ENCODE results near the gene ANXA1. TPM values are rescaled to one million over a fixed set of nuclear protein-coding genes. Genes with fewer than 3 reads are reported as not detected.

ANXA1 gene
- total and polyA plus RNA-seq, 2 donors (not counting 3 experiments of a cell fraction or from before 2014, with no cell fraction given) = 403 to 525 TPM

GRCh38 chr9:73133022-73133651 is 18.5 kb upstream of the ANXA1 start:
- H3K9ac ChIP-seq (replicated peaks; ENCODE audit: extremely low read depth, insufficient read depth, low read length) = peak overlapping the region; percentile 98
- H3K36me3 ChIP-seq (ENCODE audit: control insufficient read depth in 2 of 2, extremely low read depth in 1 of 2, insufficient read depth in 2 of 2, low read length in 2 of 2) = no peaks in the 10 kb centered on the region
- no peaks in the 10 kb centered on the region for H3K9me3 ChIP-seq (replicated peaks; ENCODE audit: control insufficient read depth, insufficient read depth, low read length)
- ChIA-PET CTCF (interaction anchor here (0.9 to 2.9 kb wide), 6 partner anchors 11 to 276 kb away, joined by 4 to 15 read pairs (median 7); no protein-coding TSS in a partner anchor), POLR2A (no interaction called here)
- H3K27me3 ChIP-seq (ENCODE audit: control insufficient read depth in 2 of 2, insufficient read depth in 2 of 2, low read length in 2 of 2) = no peaks in the 10 kb centered on the region
- H3K4me3 ChIP-seq (replicated peaks in 1 of 3; ENCODE audit: insufficient read depth in 1 of 3, low read depth in 1 of 3, low read length in 3 of 3) = peak overlapping the region in 2 of 3 experiments; percentile 84 to 92
- FAIRE-seq = no peak
- H3K79me2 ChIP-seq (ENCODE audit: control insufficient read depth, insufficient read depth, low read length) = no peaks in the 10 kb centered on the region
- TF ChIP-seq FOS (IDR thresholded peaks at IDR 0.05; ENCODE audit: borderline replicate concordance, insufficient read depth, low read length) (peak; percentile 21), POLR2A (IDR thresholded peaks at IDR 0.05; ENCODE audit: low read depth, low read length) (no peak), POLR2AphosphoS5 (IDR thresholded peaks at IDR 0.05; ENCODE audit: insufficient read depth, low read depth, low read length) (no peak)
- H3K9me1 ChIP-seq (replicated peaks; ENCODE audit: control insufficient read depth, extremely low read depth, insufficient read depth, low read length) = no peaks in the 10 kb centered on the region
- BruUV-seq (replicated peaks) = no TSS peak
- H4K20me1 ChIP-seq (replicated peaks; ENCODE audit: control insufficient read depth, extremely low read depth, insufficient read depth, low read length) = no peaks in the 10 kb centered on the region
- H3K4me1 ChIP-seq (ENCODE audit: control insufficient read depth, extremely low read depth, insufficient read depth, low read length) = peaks cover 27% of the 10 kb centered on the region
- intact Hi-C loops (cut with micrococcal nuclease) = loop anchor here (2.0 kb wide), 1 partner anchor 58 kb away; no protein-coding TSS in a partner anchor
- DNase-seq (ENCODE audit: low read depth, low spot score) = peak; percentile 52
- dilution Hi-C loops (cut with MboI; ENCODE audit: extremely low pct_ligation_motif_present, low sequenced_read_pairs) = no loop called here
- H3K4me2 ChIP-seq (ENCODE audit: insufficient read depth, low read length) = peak overlapping the region; percentile 93
- H2AFZ ChIP-seq (ENCODE audit: low read depth, low read length) = no peak overlapping the region
- peak overlapping the region; percentile 95 for H3K27ac ChIP-seq (ENCODE audit: insufficient read depth, low read depth, low read length)

- no TSS peak for BruUV-seq (replicated peaks)
- ChIA-PET CTCF (interaction anchor here (1.2 to 2.9 kb wide), 6 partner anchors 11 to 277 kb away, joined by 4 to 15 read pairs (median 8); no protein-coding TSS in a partner anchor), POLR2A (no interaction called here)
- Histone ChIP-seq H3K9ac (replicated peaks; ENCODE audit: extremely low read depth, insufficient read depth, low read length) (no peak overlapping the region), H3K9me1 (replicated peaks; ENCODE audit: control insufficient read depth, extremely low read depth, insufficient read depth, low read length) (no peaks in the 10 kb centered on the region), H3K9me3 (replicated peaks; ENCODE audit: control insufficient read depth, insufficient read depth, low read length) (no peaks in the 10 kb centered on the region), H3K4me1 (ENCODE audit: control insufficient read depth, extremely low read depth, insufficient read depth, low read length) (peaks cover 27% of the 10 kb centered on the region), H3K79me2 (ENCODE audit: control insufficient read depth, insufficient read depth, low read length) (no peaks in the 10 kb centered on the region), H3K36me3 (ENCODE audit: control insufficient read depth in 2 of 2, extremely low read depth in 1 of 2, insufficient read depth in 2 of 2, low read length in 2 of 2) (no peaks in the 10 kb centered on the region), H3K27ac (ENCODE audit: insufficient read depth, low read depth, low read length) (peak overlapping the region; percentile 13), H2AFZ (ENCODE audit: low read depth, low read length) (no peak overlapping the region), H3K4me3 (replicated peaks in 1 of 3; ENCODE audit: insufficient read depth in 1 of 3, low read depth in 1 of 3, low read length in 3 of 3) (no peak overlapping the region), H3K27me3 (ENCODE audit: control insufficient read depth in 2 of 2, insufficient read depth in 2 of 2, low read length in 2 of 2) (no peaks in the 10 kb centered on the region), H4K20me1 (replicated peaks; ENCODE audit: control insufficient read depth, extremely low read depth, insufficient read depth, low read length) (no peaks in the 10 kb centered on the region), H3K4me2 (ENCODE audit: insufficient read depth, low read length) (no peak overlapping the region)
- dilution Hi-C loops (cut with MboI; ENCODE audit: extremely low pct_ligation_motif_present, low sequenced_read_pairs) (no loop called here), intact Hi-C loops (cut with micrococcal nuclease) (loop anchor here (2.0 kb wide), 1 partner anchor 59 kb away; no protein-coding TSS in a partner anchor)
- FAIRE-seq = no peak
- TF ChIP-seq JUN (IDR thresholded peaks at IDR 0.05; ENCODE audit: borderline replicate concordance, insufficient read depth, insufficient read length, low read depth) (no peak), EZH2 (IDR thresholded peaks at IDR 0.05; ENCODE audit: borderline replicate concordance, low read depth, low read length, severe bottlenecking) (no peak), POLR2A (IDR thresholded peaks at IDR 0.05; ENCODE audit: low read depth, low read length) (no peak), CTCF (IDR thresholded peaks at IDR 0.05; ENCODE audit: extremely low read depth in 1 of 2, insufficient read depth in 1 of 2, low read depth in 1 of 2, low read length in 2 of 2) (no peak), MAX (IDR thresholded peaks at IDR 0.05; ENCODE audit: insufficient read depth, insufficient read length) (no peak), POLR2AphosphoS5 (IDR thresholded peaks at IDR 0.05; ENCODE audit: insufficient read depth, low read depth, low read length) (no peak), MYC (IDR thresholded peaks at IDR 0.05; ENCODE audit: low read depth, low read length) (no peak), FOS (IDR thresholded peaks at IDR 0.05; ENCODE audit: borderline replicate concordance, insufficient read depth, low read length) (no peak), GATA2 (IDR thresholded peaks at IDR 0.05; ENCODE audit: insufficient read depth, insufficient read length, low read depth, low read length) (no peak)
- DNase-seq (ENCODE audit: low read depth, low spot score) = no peak
Observed at GRCh38 chr9:73133921-73134407, 17.7 kb upstream of the ANXA1 start.
